PC-9 (cell line): ENCODE data around the gene KLK3. TPM values are rescaled to one million over a fixed set of nuclear protein-coding genes. Genes with fewer than 3 reads are reported as not detected.
A peak's percentile ranks its signal among the peaks of the same experiment; 100 is the strongest.

ENCODE experiments used
- BruUV-seq: library from RNA; stranded (reverse); fragments of 400-500 nt; replicated peaks from 2 replicates; lab custom pipeline; 2021; lab: Mats Ljungman, UMichigan
- CTCF ChIA-PET: fragments of 300-600 bp; sonication (Branson Sonifier 250); formaldehyde crosslinking; loops from one replicate; lab custom pipeline; 2022; ENCODE audit warnings: antibody characterized with exemption; lab: Charles Lee
- POLR2A ChIA-PET: fragments of 300-600 bp; sonication (Branson Sonifier 250); formaldehyde crosslinking; loops from one replicate; lab custom pipeline; 2022; ENCODE audit warnings: antibody characterized with exemption; ENCODE audit not compliant: unreplicated experiment; lab: Charles Lee
- DNase-seq, 2 experiments: peaks; one replicate each; pipeline versions ENCODE4 v3.0.0 to v3.0.0-alpha.2; 2015 to 2022; ENCODE audit warnings: mixed read lengths in 1 of 2
- H2AFZ ChIP-seq: fragments of 200-600 bp; sonication (generic); 2 replicates; pipeline ENCODE4 v1.8.1; 2017; ENCODE audit warnings: antibody characterized with exemption
- H3F3A ChIP-seq: fragments of 200-600 bp; sonication (generic); 2 replicates; pipeline ENCODE4 v1.8.1; 2017; ENCODE audit warnings: antibody characterized with exemption, mild to moderate bottlenecking, low read depth; ENCODE audit not compliant: insufficient read depth
- H3K27ac ChIP-seq: fragments of 200-600 bp; sonication (generic); 2 replicates; pipeline ENCODE4 v1.6.1; 2016; ENCODE audit warnings: mixed run types
- H3K27me3 ChIP-seq: fragments of 200-600 bp; sonication (generic); 2 replicates; pipeline ENCODE4 v1.6.1; 2016; ENCODE audit warnings: low read depth, mixed run types; ENCODE audit not compliant: insufficient read depth
- H3K36me3 ChIP-seq: fragments of 200-600 bp; sonication (generic); 2 replicates; pipeline ENCODE4 v1.6.1; 2016; ENCODE audit warnings: low read depth, mixed run types
- H3K4me1 ChIP-seq: fragments of 200-600 bp; sonication (generic); replicated peaks from 2 replicates; pipeline ENCODE4 v1.6.1; 2016; ENCODE audit warnings: mixed run types; ENCODE audit not compliant: insufficient read depth
- H3K4me2 ChIP-seq: fragments of 200-600 bp; sonication (generic); 2 replicates; pipeline ENCODE4 v1.6.1; 2017; ENCODE audit warnings: mixed run types
- H3K4me3 ChIP-seq: fragments of 200-600 bp; sonication (generic); 2 replicates; pipeline ENCODE4 v1.6.1; 2016; ENCODE audit warnings: mixed run types
- H3K79me2 ChIP-seq: fragments of 200-600 bp; sonication (generic); 2 replicates; pipeline ENCODE4 v1.6.1; 2017; ENCODE audit warnings: low read depth, mixed run types
- H3K9me2 ChIP-seq: fragments of 200-600 bp; sonication (generic); 2 replicates; pipeline ENCODE4 v1.8.1; 2017; ENCODE audit warnings: mild to moderate bottlenecking; ENCODE audit not compliant: insufficient read depth
- H3K9me3 ChIP-seq: fragments of 200-600 bp; sonication (generic); 2 replicates; pipeline ENCODE4 v1.8.1; 2016; ENCODE audit warnings: low read depth; ENCODE audit not compliant: insufficient read depth
- H4K20me1 ChIP-seq: fragments of 200-600 bp; sonication (generic); 2 replicates; pipeline ENCODE4 v1.8.1; 2017; ENCODE audit not compliant: insufficient read depth
- CTCF ChIP-seq: fragments of 200-600 bp; sonication (generic); conservative IDR thresholded peaks from 2 replicates; pipeline ENCODE4 v1.6.1; 2017; ENCODE audit warnings: mixed run types, antibody characterized with exemption, mild to moderate bottlenecking, moderate library complexity
- EZH2 ChIP-seq: fragments of 200-600 bp; sonication (generic); IDR thresholded peaks from 2 replicates; pipeline ENCODE4 v1.8.0; 2017; ENCODE audit warnings: antibody characterized with exemption, low read depth
- intact Hi-C: fragments of 100-400 bp; cut with micrococcal nuclease; formaldehyde crosslinking; loops from one replicate; pipeline ENCODE4 v1.10.0; 2022; ENCODE audit not compliant: unreplicated experiment
- total RNA-seq: library from RNA; stranded (reverse); gene quantifications from 2 replicates; pipeline ENCODE4 v1.2.3, GENCODE V29; 2021

Gene KLK3
- total RNA-seq, 1 experiment from 2014 or later = not detected

- Histone ChIP-seq H4K20me1 (no peaks in the 10 kb centered on the region), H3K9me3 (no peaks in the 10 kb centered on the region), H3K27me3 (peaks cover 98% of the 10 kb centered on the region), H2AFZ (no peak overlapping the region), H3K9me2 (no peaks in the 10 kb centered on the region), H3K4me3 (no peak overlapping the region), H3K27ac (no peak overlapping the region), H3F3A (no peaks in the 10 kb centered on the region), H3K4me1 (no peaks in the 10 kb centered on the region), H3K79me2 (no peaks in the 10 kb centered on the region), H3K36me3 (no peaks in the 10 kb centered on the region), H3K4me2 (no peak overlapping the region)
- CTCF ChIA-PET = interaction anchor here (0.8 kb wide), 1 partner anchor 104 kb away, joined by 6 read pairs; no protein-coding TSS in a partner anchor
- no peak for TF ChIP-seq EZH2
- TF ChIP-seq CTCF = no peak
- POLR2A ChIA-PET = no interaction called here
- BruUV-seq = no TSS peak
- DNase-seq = no peak
- intact Hi-C loops = no loop called here
These were observed 33.1 kb upstream of the KLK3 start for GRCh38 chr19:50821622-50822021.

- Histone ChIP-seq H3F3A (no peaks in the 10 kb centered on the region), H3K36me3 (no peaks in the 10 kb centered on the region), H3K4me2 (no peak overlapping the region), H3K9me3 (no peaks in the 10 kb centered on the region), H3K4me3 (no peak overlapping the region), H3K4me1 (no peaks in the 10 kb centered on the region), H3K9me2 (no peaks in the 10 kb centered on the region), H4K20me1 (no peaks in the 10 kb centered on the region), H2AFZ (no peak overlapping the region), H3K79me2 (no peaks in the 10 kb centered on the region), H3K27me3 (peaks cover 99% of the 10 kb centered on the region), H3K27ac (no peak overlapping the region)
- ChIA-PET CTCF (no interaction called here), POLR2A (interaction anchor here (0.6 kb wide), 1 partner anchor 133 kb away, joined by 4 read pairs; no protein-coding TSS in a partner anchor)
- intact Hi-C loops = no loop called here
- no TSS peak for BruUV-seq
- TF ChIP-seq CTCF (no peak), EZH2 (no peak)
- no peak for DNase-seq
These were observed 32.0 kb upstream of the KLK3 start for GRCh38 chr19:50822661-50823208.

- no TSS peak for BruUV-seq
- ChIA-PET POLR2A (interaction anchor here (0.6 kb wide), 1 partner anchor 133 kb away, joined by 4 read pairs; no protein-coding TSS in a partner anchor), CTCF (no interaction called here)
- peak in 1 of 2 experiments; percentile 25 for DNase-seq
- Histone ChIP-seq H3K4me3 (no peak within 1 kb of the TSS), H3K9me2 (no peaks in the 10 kb centered on the region), H2AFZ (no peak within 1 kb of the TSS), H3K4me1 (no peaks in the 10 kb centered on the region), H3K9me3 (no peaks in the 10 kb centered on the region), H3F3A (no peaks in the 10 kb centered on the region), H3K36me3 (no peaks in the 10 kb centered on the region), H3K27ac (no peak within 1 kb of the TSS), H3K4me2 (no peak within 1 kb of the TSS), H3K79me2 (no peaks in the 10 kb centered on the region), H4K20me1 (no peaks in the 10 kb centered on the region), H3K27me3 (peaks cover 99% of the 10 kb centered on the region)
- intact Hi-C loops = no loop called here
- no peak for TF ChIP-seq CTCF
- no peak for TF ChIP-seq EZH2
These were observed 31.2 kb upstream of the KLK3 start, which contains the start of gene KLK1 for GRCh38 chr19:50823389-50824042. TSS of gene KLK1 (minus strand) at chr19:50823787. CDS start at chr19:50823748, 39 bp downstream.
